A673 (cell line): Measurements from ENCODE around the gene DAW1. TPM values are rescaled to one million over a fixed set of nuclear protein-coding genes. Genes with fewer than 3 reads are reported as not detected.

Source experiments
- BruUV-seq: library from RNA; stranded (reverse); fragments of 400-500 nt; replicated peaks from 2 replicates; lab custom pipeline; 2021; lab: Mats Ljungman, UMichigan
- CTCF ChIA-PET: fragments of 300-600 bp; sonication (Branson Sonifier 250); formaldehyde crosslinking; loops from one replicate; lab custom pipeline; 2022; ENCODE audit warnings: antibody characterized with exemption; lab: Charles Lee
- POLR2A ChIA-PET: fragments of 300-600 bp; sonication (Branson Sonifier 250); formaldehyde crosslinking; loops from one replicate; lab custom pipeline; 2022; ENCODE audit warnings: antibody characterized with exemption; ENCODE audit not compliant: low non-redundant PET; lab: Charles Lee
- DNase-seq: peaks from one replicate; pipeline ENCODE4 v3.0.0-alpha.2; 2015; ENCODE audit warnings: low spot score
- H3K27ac ChIP-seq: fragments of 200-600 bp; sonication (generic); 2 replicates; pipeline ENCODE4 v1.5.1; 2016; ENCODE audit warnings: mixed run types, low read depth, mild to moderate bottlenecking, mixed read lengths, antibody characterized with exemption, low read length; ENCODE audit not compliant: poor library complexity, severe bottlenecking
- H3K27me3 ChIP-seq: fragments of 200-600 bp; sonication (generic); replicated peaks from 2 replicates; pipeline ENCODE4 v1.6.1; 2017; ENCODE audit warnings: mixed run types, low read depth, mild to moderate bottlenecking, mixed read lengths, antibody characterized with exemption, low read length; ENCODE audit not compliant: insufficient read depth, poor library complexity
- H3K36me3 ChIP-seq: fragments of 200-600 bp; sonication (generic); 2 replicates; pipeline ENCODE4 v1.6.1; 2016; ENCODE audit warnings: mixed run types, mild to moderate bottlenecking, mixed read lengths, antibody characterized with exemption, low read length; ENCODE audit not compliant: insufficient read depth, poor library complexity, severe bottlenecking
- H3K4me1 ChIP-seq: fragments of 200-600 bp; sonication (generic); 2 replicates; pipeline ENCODE4 v1.6.1; 2017; ENCODE audit warnings: mixed run types, mild to moderate bottlenecking, mixed read lengths, antibody characterized with exemption, low read length; ENCODE audit not compliant: insufficient read depth, poor library complexity, severe bottlenecking
- H3K4me3 ChIP-seq: fragments of 200-600 bp; sonication (generic); 2 replicates; pipeline ENCODE4 v1.5.1; 2016; ENCODE audit warnings: low read depth, mixed run types, mild to moderate bottlenecking, mixed read lengths, low read length; ENCODE audit not compliant: poor library complexity, severe bottlenecking
- H3K9me3 ChIP-seq: fragments of 200-600 bp; sonication (generic); 2 replicates; pipeline ENCODE4 v1.6.1; 2016; ENCODE audit warnings: mixed run types, low read depth, mild to moderate bottlenecking, mixed read lengths, antibody characterized with exemption, low read length; ENCODE audit not compliant: poor library complexity, severe bottlenecking
- CTCF ChIP-seq: fragments of 300-800, 200-600 bp; sonication (generic); conservative IDR thresholded peaks from 2 replicates; pipeline ENCODE4 v1.5.1; 2017; ENCODE audit warnings: low read depth, mild to moderate bottlenecking, antibody characterized with exemption, low read length, moderate library complexity, mixed read lengths
- EZH2 ChIP-seq: fragments of 200-600 bp; sonication (generic); IDR thresholded peaks from 2 replicates; pipeline ENCODE4 v1.6.1; 2017; ENCODE audit warnings: borderline replicate concordance, low read depth, mild to moderate bottlenecking, mixed read lengths, antibody characterized with exemption, low read length; ENCODE audit not compliant: poor library complexity, severe bottlenecking
- intact Hi-C: fragments of 100-400 bp; cut with micrococcal nuclease; formaldehyde crosslinking; loops from one replicate; pipeline ENCODE4 v1.10.0; 2022; ENCODE audit not compliant: unreplicated experiment
- total RNA-seq: library from RNA; stranded (reverse); gene quantifications from 2 replicates; pipeline ENCODE4 v1.2.3, GENCODE V29; 2021

Gene DAW1
- total RNA-seq, 1 experiment from 2014 or later, result 1.2 TPM

GRCh38 chr2:227865291-227865690, 6.1 kb upstream of the DAW1 start:
- ChIA-PET CTCF (no interaction called here), POLR2A (no interaction called here)
- Histone ChIP-seq H3K4me3 (no peak overlapping the region), H3K36me3 (no peaks in the 10 kb centered on the region), H3K9me3 (no peaks in the 10 kb centered on the region), H3K27me3 (no peaks in the 10 kb centered on the region), H3K4me1 (peaks cover 22% of the 10 kb centered on the region), H3K27ac (no peak overlapping the region)
- DNase-seq, result no peak
- intact Hi-C loops, result no loop called here
- no TSS peak for BruUV-seq
- TF ChIP-seq CTCF (no peak), EZH2 (no peak)

- POLR2A ChIA-PET, result no interaction called here
- CTCF ChIA-PET, result no interaction called here
- no peak overlapping the region for H3K4me3 ChIP-seq
- no peak for DNase-seq
- H3K27me3 ChIP-seq, result no peaks in the 10 kb centered on the region
- H3K9me3 ChIP-seq, result no peaks in the 10 kb centered on the region
- TF ChIP-seq CTCF (no peak), EZH2 (no peak)
- no TSS peak for BruUV-seq
- intact Hi-C loops, result no loop called here
- peaks cover 15% of the 10 kb centered on the region for H3K4me1 ChIP-seq
- no peak overlapping the region for H3K27ac ChIP-seq
- H3K36me3 ChIP-seq, result no peaks in the 10 kb centered on the region
These were observed 4.0 kb upstream of the DAW1 start for GRCh38 chr2:227867386-227867785.

GRCh38 chr2:227870710-227871374, 589 bp upstream of the DAW1 start:
- intact Hi-C loops, result no loop called here
- POLR2A ChIA-PET, result no interaction called here
- DNase-seq, result no peak
- H3K27ac ChIP-seq, result no peak overlapping the region
- H3K9me3 ChIP-seq, result no peaks in the 10 kb centered on the region
- TF ChIP-seq CTCF (no peak), EZH2 (no peak)
- no peaks in the 10 kb centered on the region for H3K36me3 ChIP-seq
- no peaks in the 10 kb centered on the region for H3K27me3 ChIP-seq
- CTCF ChIA-PET, result interaction anchor here (1.0 to 3.2 kb wide), 2 partner anchors 8 to 20 kb away, joined by 4 to 13 read pairs; no protein-coding TSS in a partner anchor
- BruUV-seq, result no TSS peak
- peak overlapping the region; percentile 28 for H3K4me3 ChIP-seq
- no peaks in the 10 kb centered on the region for H3K4me1 ChIP-seq
